Activated T-helper 1 cell treated with anti-CD3 and anti-CD28 coated beads, Interleukin-12 subunit alpha, Interleukin-12 subunit beta, Interleukin-2, Interleukin-4 antibody, amounts not matched to agents 30 ng/mL and 10 ng/mL and 1 ng/mL, durations not matched to agents 14 hours and 24 hours and 36 hours (primary cell): ENCODE results near the gene ADAMTS2. TPM values are rescaled to one million over a fixed set of nuclear protein-coding genes. Genes with fewer than 3 reads are reported as not detected.

ENCODE experiments used
- DNase-seq: peaks from one replicate; pipeline ENCODE4 v3.0.0; 2021; ENCODE audit warnings: low spot score
- H3K27ac Mint-ChIP-seq: one replicate; pipeline ENCODE4 v1.8.0; 2021; ENCODE audit warnings: mild to moderate bottlenecking, mixed read lengths
- H3K27me3 Mint-ChIP-seq: one replicate; pipeline ENCODE4 v1.8.0; 2022; ENCODE audit warnings: mild to moderate bottlenecking, moderate library complexity, mixed read lengths; ENCODE audit not compliant: insufficient read depth
- H3K36me3 Mint-ChIP-seq: one replicate; pipeline ENCODE4 v1.8.0; 2021; ENCODE audit warnings: low read depth, mixed read lengths
- H3K4me1 Mint-ChIP-seq: one replicate; pipeline ENCODE4 v1.8.0; 2021; ENCODE audit warnings: low read depth, mixed read lengths
- H3K4me3 Mint-ChIP-seq: one replicate; pipeline ENCODE4 v1.8.0; 2021; ENCODE audit warnings: mild to moderate bottlenecking, moderate library complexity, mixed read lengths
- H3K9me3 Mint-ChIP-seq: one replicate; pipeline ENCODE4 v1.8.0; 2021; ENCODE audit warnings: mixed read lengths
- intact Hi-C: fragments of 100-400 bp; cut with micrococcal nuclease; formaldehyde crosslinking; loops from one replicate; pipeline ENCODE4 v1.15.1; 2024
- total RNA-seq: library from RNA; stranded (reverse); gene quantifications from 2 replicates; pipeline ENCODE4 v1.2.3, GENCODE V29; 2022

The ADAMTS2 gene
- total RNA-seq, 1 donor from 2014 or later, result not detected

DNA sequence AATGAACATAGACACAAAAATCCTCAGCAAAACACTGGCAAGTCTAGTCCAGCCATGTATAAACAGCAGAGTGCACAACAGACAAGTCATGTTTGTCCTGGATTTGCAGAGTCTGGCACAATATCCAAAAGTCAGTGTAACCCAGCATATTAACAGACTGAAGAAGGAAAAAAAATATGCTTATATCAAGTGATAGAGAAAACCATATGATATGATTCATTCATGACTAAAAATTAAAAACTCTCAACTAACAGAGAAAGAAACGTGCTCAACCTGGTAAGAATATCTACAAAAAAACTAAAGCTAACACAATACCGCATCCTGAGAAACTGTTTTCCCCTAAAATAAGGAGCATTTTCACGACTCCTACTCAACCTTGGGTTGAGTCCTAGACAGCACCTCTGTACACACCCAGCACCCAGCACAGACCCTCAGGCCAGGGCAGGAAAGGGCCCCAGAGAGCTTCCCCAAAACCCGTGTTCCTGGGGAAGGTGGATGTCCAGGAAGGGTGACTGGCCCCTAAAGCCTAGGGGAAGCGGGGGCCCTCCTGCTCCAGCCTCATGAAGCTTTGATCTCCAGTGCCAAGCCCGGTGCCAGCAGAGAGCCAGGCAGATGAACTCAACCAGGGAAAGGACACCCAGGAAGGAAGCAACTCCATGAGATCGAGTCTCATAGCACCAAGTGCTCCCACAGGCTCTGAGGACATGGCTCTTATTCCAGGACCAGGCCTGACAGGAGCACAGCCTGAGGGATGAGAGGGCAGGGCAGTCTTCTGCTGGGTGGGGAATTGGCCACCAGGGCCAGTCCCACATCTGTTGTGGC lies 38.9 kb downstream of the ADAMTS2 start:
- no peak overlapping the region for H3K27ac Mint-ChIP-seq
- intact Hi-C loops, result no loop called here
- no peaks in the 10 kb centered on the region for H3K4me1 Mint-ChIP-seq
- peaks cover 15% of the 10 kb centered on the region for H3K9me3 Mint-ChIP-seq
- DNase-seq, result no peak
- no peaks in the 10 kb centered on the region for H3K36me3 Mint-ChIP-seq
- H3K4me3 Mint-ChIP-seq, result no peak overlapping the region
- H3K27me3 Mint-ChIP-seq, result no peaks in the 10 kb centered on the region

DNA sequence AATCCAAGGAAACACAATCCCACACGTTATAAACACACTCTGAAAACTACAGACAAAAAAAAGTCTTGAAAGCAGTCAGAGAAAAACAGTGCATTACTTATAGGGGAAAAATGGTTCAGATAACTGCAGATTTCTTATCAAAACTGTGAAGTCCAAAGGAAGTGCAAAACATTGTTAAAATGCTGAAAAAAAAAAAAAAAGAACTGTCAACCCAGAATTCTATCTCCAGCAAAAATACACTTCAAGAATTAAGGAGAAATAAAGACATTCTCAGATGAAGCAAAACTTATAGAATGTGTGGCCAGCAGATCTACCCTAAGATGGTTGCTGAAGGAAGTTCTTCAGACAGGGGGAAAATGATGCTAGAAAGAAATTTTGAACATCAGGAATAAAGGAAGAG lies 40.4 kb downstream of the ADAMTS2 start:
- no peak overlapping the region for H3K27ac Mint-ChIP-seq
- H3K4me1 Mint-ChIP-seq, result no peaks in the 10 kb centered on the region
- H3K36me3 Mint-ChIP-seq, result no peaks in the 10 kb centered on the region
- intact Hi-C loops, result no loop called here
- H3K4me3 Mint-ChIP-seq, result no peak overlapping the region
- H3K27me3 Mint-ChIP-seq, result no peaks in the 10 kb centered on the region
- no peak for DNase-seq
- peaks cover 15% of the 10 kb centered on the region for H3K9me3 Mint-ChIP-seq

DNA sequence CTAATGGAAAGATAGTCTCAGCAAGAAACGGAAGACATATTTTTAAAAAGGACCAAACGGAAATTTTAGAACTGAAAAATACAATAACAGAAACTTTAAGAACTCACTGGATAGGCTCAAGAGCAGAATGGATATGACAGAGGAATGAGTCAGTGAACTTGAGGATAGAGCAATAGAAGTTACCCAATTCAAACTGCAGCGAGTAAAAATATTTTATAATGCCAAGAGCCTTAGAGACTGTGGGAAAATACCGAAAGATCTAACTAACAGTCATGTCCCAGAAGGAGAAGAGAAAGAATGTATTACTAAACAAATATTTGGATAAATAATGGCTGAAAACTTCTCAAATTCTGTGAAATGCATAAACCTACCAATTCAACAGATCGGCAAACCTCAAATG lies 40.8 kb downstream of the ADAMTS2 start:
- no peaks in the 10 kb centered on the region for H3K27me3 Mint-ChIP-seq
- no peak overlapping the region for H3K4me3 Mint-ChIP-seq
- H3K27ac Mint-ChIP-seq, result no peak overlapping the region
- intact Hi-C loops, result no loop called here
- H3K9me3 Mint-ChIP-seq, result peaks cover 15% of the 10 kb centered on the region
- no peaks in the 10 kb centered on the region for H3K36me3 Mint-ChIP-seq
- no peak for DNase-seq
- H3K4me1 Mint-ChIP-seq, result no peaks in the 10 kb centered on the region

DNA sequence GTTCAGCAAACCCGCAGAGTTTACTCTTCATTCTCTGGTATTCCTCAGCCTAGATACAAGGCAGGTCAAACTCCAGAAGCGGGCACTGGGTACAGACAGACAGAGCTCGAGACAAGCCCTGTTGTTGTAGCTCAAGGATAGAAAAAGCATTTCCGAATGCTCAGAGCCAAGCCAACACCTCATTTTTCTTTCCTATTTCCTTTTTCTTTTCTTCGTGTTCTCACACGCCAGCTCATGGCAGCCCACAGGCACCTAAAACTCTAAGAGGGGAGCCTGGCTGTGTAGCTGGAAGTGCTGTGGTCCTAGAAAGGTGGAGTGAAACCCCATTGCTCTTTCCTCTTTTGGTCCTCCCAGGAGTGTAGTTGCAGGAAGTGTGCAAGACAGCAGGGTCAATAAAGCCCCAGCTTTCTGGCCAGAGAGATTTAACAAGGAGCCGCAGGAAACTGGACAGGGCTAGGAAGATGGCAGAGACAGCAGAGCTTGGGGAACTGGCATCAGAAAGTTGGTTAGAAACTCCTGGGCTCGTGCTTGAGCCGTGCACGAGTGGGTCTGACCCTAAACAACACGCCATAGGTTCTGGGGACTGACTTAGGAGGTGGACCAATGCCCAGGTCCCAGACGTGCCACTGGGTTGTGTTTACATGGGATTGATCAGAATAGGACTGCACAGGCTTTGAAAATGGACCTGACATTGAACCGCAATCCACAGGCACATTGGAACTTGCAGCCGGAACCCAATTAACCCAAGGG lies 41.6 kb downstream of the ADAMTS2 start:
- Mint-ChIP-seq H3K9me3 (peaks cover 18% of the 10 kb centered on the region), H3K4me1 (no peaks in the 10 kb centered on the region), H3K27ac (no peak overlapping the region), H3K36me3 (no peaks in the 10 kb centered on the region), H3K27me3 (no peaks in the 10 kb centered on the region), H3K4me3 (no peak overlapping the region)
- intact Hi-C loops, result no loop called here
- DNase-seq, result no peak

DNA sequence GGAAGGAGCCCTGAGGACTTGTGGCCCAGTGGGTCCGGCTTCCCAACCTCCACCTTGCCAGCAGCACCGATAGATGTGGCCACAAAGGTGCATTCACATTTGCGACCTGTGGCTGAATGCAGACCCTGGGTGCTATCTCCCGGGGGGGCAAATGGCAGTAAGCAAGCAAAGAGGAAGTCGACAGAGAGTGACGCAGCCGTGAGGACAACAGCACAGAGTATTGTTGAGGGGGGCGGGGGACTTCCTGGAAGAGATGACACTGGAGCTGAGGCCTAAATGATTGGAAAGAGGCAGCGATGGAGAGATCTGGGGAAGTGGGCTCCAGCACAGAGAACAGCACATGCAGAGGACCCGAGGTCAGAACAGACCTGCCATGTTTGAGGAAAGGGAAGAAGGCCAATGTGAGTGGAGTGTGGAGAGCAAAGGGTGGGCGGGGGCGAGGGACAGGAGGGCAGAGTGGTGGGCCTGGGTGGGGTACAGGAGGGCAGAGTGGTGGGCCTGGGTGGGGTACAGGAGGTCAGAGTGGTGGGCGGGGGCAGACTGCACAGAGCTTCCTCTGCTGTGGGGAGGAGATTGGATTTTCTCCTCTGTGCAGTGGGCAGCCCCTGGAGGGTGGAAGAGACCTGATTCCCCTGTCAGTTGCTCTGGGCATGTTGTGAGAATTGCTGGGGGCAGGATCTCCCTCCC lies 42.6 kb downstream of the ADAMTS2 start:
- Mint-ChIP-seq H3K27ac (no peak overlapping the region), H3K36me3 (no peaks in the 10 kb centered on the region), H3K9me3 (peaks cover 18% of the 10 kb centered on the region), H3K4me1 (no peaks in the 10 kb centered on the region), H3K27me3 (no peaks in the 10 kb centered on the region), H3K4me3 (no peak overlapping the region)
- intact Hi-C loops, result no loop called here
- DNase-seq, result no peak

DNA sequence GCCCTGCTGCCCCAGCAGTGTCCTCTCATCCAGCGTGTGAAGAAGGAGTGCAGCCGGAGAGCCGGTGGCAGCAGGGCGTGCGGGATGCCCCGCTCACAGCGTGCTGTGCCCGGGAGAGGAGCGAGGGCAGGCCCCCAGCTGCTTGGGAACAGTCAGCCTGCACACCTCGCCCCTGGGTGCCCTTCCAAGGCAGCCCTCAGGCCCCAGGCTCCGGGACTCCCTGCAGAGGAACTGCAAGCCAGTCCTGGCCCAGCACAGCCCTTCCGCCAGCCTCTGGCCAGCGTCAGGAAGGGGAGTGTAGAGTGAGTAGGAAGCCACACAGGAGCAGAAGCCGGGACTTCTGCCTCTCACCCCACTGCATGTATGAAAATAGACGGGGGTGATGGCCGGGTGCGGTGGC lies 43.5 kb downstream of the ADAMTS2 start:
- H3K27ac Mint-ChIP-seq, result no peak overlapping the region
- intact Hi-C loops, result no loop called here
- H3K4me3 Mint-ChIP-seq, result no peak overlapping the region
- no peaks in the 10 kb centered on the region for H3K27me3 Mint-ChIP-seq
- DNase-seq, result no peak
- H3K9me3 Mint-ChIP-seq, result peaks cover 18% of the 10 kb centered on the region
- no peaks in the 10 kb centered on the region for H3K36me3 Mint-ChIP-seq
- no peaks in the 10 kb centered on the region for H3K4me1 Mint-ChIP-seq

DNA sequence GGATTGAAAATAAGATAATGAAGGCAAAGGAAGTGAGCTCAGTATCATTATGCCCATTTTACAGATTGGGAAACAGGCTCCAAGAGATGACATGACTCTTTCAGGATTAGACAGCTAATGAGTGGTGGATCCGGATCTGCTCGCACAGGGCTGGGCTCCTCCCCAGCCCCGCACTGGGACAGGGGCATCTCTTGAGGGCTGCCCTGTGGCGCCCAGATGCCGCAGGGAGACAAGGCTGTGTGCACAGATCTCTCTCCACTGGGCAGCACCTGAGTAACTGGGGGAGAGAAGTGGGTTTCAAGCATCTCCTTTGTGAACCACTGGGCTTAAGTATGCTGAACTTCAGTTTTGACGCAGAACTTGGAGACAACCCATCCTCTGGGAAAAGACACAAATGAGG lies 43.9 kb downstream of the ADAMTS2 start:
- intact Hi-C loops, result no loop called here
- no peak for DNase-seq
- Mint-ChIP-seq H3K4me1 (no peaks in the 10 kb centered on the region), H3K4me3 (no peak overlapping the region), H3K9me3 (peaks cover 18% of the 10 kb centered on the region), H3K27me3 (no peaks in the 10 kb centered on the region), H3K36me3 (no peaks in the 10 kb centered on the region), H3K27ac (no peak overlapping the region)

DNA sequence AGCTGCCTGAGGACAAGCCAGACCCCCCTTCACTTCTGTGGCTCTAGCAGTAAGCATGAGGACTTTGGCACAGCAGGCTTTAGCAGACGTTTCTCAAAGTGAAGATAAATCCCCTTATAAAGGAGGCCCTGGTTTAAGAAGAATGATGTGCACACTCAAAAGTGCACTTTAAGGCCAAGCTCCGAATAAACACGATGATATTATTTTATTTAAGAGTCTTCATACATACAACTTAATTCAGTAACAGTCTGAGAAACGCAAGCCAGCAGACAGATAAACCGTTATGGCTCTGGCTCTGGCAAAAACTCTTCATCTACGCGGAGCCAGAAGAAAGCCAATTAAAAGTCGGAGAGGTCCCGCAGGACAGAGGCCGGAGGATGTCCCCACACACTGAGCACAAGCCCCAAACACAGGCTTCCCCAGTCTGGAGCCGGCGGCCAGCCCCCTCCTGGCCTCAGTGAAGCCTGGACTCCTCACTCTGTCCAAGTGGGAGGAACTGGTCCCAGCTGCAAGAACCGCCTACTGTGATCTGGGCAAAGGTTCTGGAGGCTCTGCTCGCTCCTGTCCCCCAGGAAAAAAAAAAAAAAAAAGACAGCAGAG lies 44.6 kb downstream of the ADAMTS2 start:
- Mint-ChIP-seq H3K4me1 (no peaks in the 10 kb centered on the region), H3K27ac (no peak overlapping the region), H3K9me3 (peaks cover 18% of the 10 kb centered on the region), H3K36me3 (no peaks in the 10 kb centered on the region), H3K27me3 (no peaks in the 10 kb centered on the region), H3K4me3 (no peak overlapping the region)
- DNase-seq, result no peak
- intact Hi-C loops, result no loop called here

DNA sequence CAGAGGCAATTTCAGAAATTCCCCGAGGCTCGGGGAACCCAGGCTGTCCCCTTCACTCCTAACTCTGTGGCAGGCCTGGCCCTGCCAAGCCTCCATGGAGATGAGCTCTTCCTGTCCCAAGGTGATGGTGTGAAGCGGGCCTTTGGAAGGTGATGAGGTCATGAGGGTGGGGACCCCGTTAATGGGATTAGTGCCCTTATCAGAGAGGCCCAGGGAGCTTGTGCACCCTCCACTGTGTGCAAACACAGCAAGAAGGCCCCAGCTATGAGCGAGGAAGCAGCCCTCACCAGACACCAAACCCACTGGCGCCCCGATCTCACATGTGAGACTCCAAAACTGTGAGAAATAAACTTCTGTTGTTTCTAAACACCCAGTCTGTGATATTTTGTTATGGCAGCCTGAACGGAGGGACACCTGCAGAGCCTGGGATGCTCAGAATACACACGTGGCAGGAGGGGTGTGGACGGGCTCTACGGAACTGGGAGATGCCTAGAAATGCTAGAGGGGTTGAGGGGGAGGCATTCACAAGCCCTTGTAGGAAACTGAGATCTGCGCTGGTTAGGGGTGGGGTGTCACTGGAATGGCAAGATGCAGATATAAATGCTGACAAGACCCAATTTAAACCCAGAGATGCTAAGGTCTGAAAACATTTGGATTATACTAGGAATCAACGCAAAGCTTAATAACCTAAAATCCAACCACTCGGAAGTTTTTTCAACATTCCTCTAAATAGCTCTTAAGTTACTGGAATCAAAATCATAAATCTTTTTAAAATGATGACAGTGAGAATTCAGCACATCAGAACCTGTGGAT lies 46.9 kb downstream of the ADAMTS2 start:
- Mint-ChIP-seq H3K27me3 (no peaks in the 10 kb centered on the region), H3K36me3 (no peaks in the 10 kb centered on the region), H3K4me3 (no peak overlapping the region), H3K27ac (no peak overlapping the region), H3K4me1 (no peaks in the 10 kb centered on the region), H3K9me3 (peaks cover 4% of the 10 kb centered on the region)
- intact Hi-C loops, result no loop called here
- no peak for DNase-seq

DNA sequence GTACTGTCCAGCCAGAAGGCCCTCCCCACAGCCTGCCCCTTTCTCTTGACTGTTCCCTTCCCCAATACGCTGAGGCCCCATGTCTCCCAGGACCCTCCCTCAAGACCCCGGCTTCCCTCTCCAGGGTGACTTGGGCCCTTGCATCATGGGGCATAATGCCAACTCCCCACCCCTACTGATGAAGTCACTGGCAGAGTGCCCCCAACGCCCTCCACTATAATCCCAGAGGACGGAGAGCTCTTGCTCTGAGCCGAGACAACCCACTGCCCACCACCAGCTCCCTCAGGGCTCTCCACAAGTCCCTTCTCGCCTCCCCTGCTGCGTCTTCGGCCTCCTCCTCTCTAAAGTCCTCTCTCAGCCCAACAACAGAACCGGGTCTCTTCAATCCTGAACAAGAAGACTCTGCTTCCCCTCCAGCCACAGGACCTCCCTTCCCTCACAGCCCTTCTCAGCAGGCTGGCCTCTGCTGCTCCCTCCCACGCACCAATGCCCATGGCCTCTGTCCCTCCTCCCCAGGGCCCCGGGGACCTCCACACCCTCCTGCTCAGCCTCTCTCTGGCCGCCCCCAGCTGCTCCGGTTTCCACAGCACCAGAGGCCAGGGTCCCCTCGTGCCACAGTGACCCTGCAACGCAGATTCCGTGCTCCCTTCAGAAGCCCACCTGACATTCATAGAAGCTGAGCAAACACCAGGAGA lies 47.6 kb downstream of the ADAMTS2 start:
- H3K9me3 Mint-ChIP-seq, result peaks cover 4% of the 10 kb centered on the region
- no peaks in the 10 kb centered on the region for H3K4me1 Mint-ChIP-seq
- DNase-seq, result no peak
- H3K36me3 Mint-ChIP-seq, result no peaks in the 10 kb centered on the region
- intact Hi-C loops, result no loop called here
- no peak overlapping the region for H3K27ac Mint-ChIP-seq
- H3K4me3 Mint-ChIP-seq, result no peak overlapping the region
- H3K27me3 Mint-ChIP-seq, result no peaks in the 10 kb centered on the region

DNA sequence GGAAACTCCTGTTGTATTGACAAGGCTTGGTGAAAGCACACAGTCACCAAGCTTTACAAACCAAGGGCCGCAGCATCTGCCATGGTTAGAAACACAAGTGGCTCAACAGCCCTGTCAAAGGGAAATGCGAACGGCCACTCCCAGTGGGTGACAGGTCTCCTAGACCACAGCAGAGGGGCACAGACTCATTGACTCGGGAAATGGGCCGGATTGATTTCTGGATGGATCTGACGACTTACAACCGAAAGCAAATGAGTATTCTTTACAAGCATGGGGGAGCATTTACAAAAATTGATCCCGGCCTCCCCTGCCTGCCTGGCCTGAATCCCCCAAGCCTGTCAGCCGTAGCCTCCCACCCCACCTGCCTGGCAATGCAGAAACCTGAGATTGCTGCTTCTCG lies 48.2 kb downstream of the ADAMTS2 start:
- no peaks in the 10 kb centered on the region for H3K27me3 Mint-ChIP-seq
- no peak overlapping the region for H3K4me3 Mint-ChIP-seq
- intact Hi-C loops, result no loop called here
- H3K9me3 Mint-ChIP-seq, result peaks cover 4% of the 10 kb centered on the region
- DNase-seq, result no peak
- H3K27ac Mint-ChIP-seq, result no peak overlapping the region
- H3K4me1 Mint-ChIP-seq, result no peaks in the 10 kb centered on the region
- H3K36me3 Mint-ChIP-seq, result no peaks in the 10 kb centered on the region
